ENCODE results near the gene TRIM54.

DNA sequence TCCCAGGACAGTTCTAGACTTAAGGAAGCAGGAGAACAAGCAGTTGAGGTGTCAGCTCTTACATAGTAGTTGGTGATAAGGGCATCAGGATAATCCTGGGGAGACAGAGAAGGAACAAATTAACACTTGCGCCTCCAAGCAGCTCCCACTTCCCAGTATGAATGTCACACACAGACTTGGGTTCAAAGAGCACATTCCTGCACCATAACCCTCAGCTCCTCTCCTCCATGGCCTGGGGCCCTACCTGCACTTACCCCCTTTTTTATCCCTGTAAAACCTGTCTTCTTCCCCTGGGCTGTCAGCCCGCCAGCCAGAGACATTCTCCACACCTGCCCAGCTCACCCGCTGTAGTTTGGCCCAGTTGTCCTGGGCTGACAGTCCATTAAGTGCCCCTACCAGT lies 29.9 kb downstream of the TRIM54 start:
- TF ChIP-seq CTCF (IDR thresholded peaks at IDR 0.05) (no peak), POLR2A (IDR thresholded peaks at IDR 0.05) (no peak)

All from lower leg skin (tissue), 3 donors.